NCI-H2196 treated with DMSO at 0.1 percent for 48 hours (cell line): ENCODE measurements around the gene STN1.
"Not testable (repeated sequence)": the region's sequence is repeated elsewhere in the genome, so short reads cannot be mapped to it uniquely, and the experiment has no call there.

Experiments
- DNase-seq: peaks from one replicate; lab custom pipeline; 2025; ENCODE audit not compliant: unreplicated experiment; lab: John Stamatoyannopoulos, UW

STN1 gene

GRCh38 chr10:103847346-103847745 lies 70.6 kb downstream of the STN1 start:
- DNase-seq: no peak

- DNase-seq: no peak
Measured at GRCh38 chr10:103845972-103846371, 72.0 kb downstream of the STN1 start.

GRCh38 chr10:103845346-103845745 lies 72.6 kb downstream of the STN1 start:
- not testable (repeated sequence) for DNase-seq

GRCh38 chr10:103843854-103844570 lies 74.0 kb downstream of the STN1 start:
- DNase-seq: no peak

- no peak for DNase-seq
Measured at GRCh38 chr10:103843045-103843444, 74.9 kb downstream of the STN1 start.

- DNase-seq: no peak
Measured at GRCh38 chr10:103842605-103843004, 75.4 kb downstream of the STN1 start.

GRCh38 chr10:103841519-103841918 lies 76.5 kb downstream of the STN1 start:
- no peak for DNase-seq

- DNase-seq: no peak
Measured at GRCh38 chr10:103840740-103841070, 77.3 kb downstream of the STN1 start.

GRCh38 chr10:103839872-103840739 lies 77.9 kb downstream of the STN1 start:
- no peak for DNase-seq

GRCh38 chr10:103839519-103839871 lies 78.5 kb downstream of the STN1 start:
- no peak for DNase-seq

GRCh38 chr10:103838862-103839518 lies 79.0 kb downstream of the STN1 start:
- DNase-seq: no peak

- no peak for DNase-seq
Measured at GRCh38 chr10:103838070-103838395, 80.0 kb downstream of the STN1 start.

GRCh38 chr10:103837370-103838069 lies 80.5 kb downstream of the STN1 start:
- DNase-seq: no peak

- DNase-seq: no peak
Measured at GRCh38 chr10:103836861-103837260, 81.1 kb downstream of the STN1 start.

GRCh38 chr10:103836273-103836672 lies 81.7 kb downstream of the STN1 start:
- no peak for DNase-seq

- no peak for DNase-seq
Measured at GRCh38 chr10:103835096-103836050, 82.6 kb downstream of the STN1 start.

GRCh38 chr10:103834436-103835095 lies 83.4 kb downstream of the STN1 start:
- no peak for DNase-seq

GRCh38 chr10:103833731-103834365 lies 84.1 kb downstream of the STN1 start:
- no peak for DNase-seq

GRCh38 chr10:103832806-103833205 lies 85.2 kb downstream of the STN1 start:
- DNase-seq: no peak
